ENCODE data around the gene KRTAP17-1. TPM values are rescaled to one million over a fixed set of nuclear protein-coding genes. Genes with fewer than 3 reads are reported as not detected.

The KRTAP17-1 gene

DNA sequence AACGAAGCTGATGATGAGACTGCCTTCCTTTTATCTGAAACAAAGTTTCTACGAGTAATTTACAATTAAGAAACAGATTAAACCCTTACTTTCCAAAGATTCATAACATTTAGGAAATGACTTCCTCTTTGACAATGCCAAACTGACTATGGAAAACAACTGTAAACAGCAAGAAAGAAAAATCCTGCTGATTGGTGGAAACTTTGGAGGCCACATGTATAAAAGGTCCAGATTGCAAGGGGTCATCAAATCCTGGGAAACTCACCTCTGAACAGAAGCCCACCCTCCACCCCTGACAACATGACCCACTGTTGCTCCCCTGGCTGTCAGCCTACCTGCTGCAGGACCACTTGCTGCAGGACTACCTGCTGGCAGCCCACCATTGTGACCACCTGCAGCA lies 50.4 kb downstream of the KRTAP17-1 start, which contains the start of gene KRTAP9-6:
Gene KRTAP9-6 (plus strand): TSS at position 301 of the 400 bp plus-strand sequence. CDS start 0 bp downstream, at position 301.
- no peak within 1 kb of the TSS for H3K23ac ChIP-seq (ENCODE audit: low read length in 2 of 2)
- H3K27me3 ChIP-seq (ENCODE audit: control insufficient read depth in 1 of 2, insufficient read depth in 1 of 2, low read length in 2 of 2): peaks cover 0 to 22% of the 10 kb centered on the region in 2 experiments
- H3K4me2 ChIP-seq (ENCODE audit: low read length, poor library complexity, severe bottlenecking): no peak within 1 kb of the TSS
- H3K4me1 ChIP-seq (ENCODE audit: control insufficient read depth, insufficient read depth, low read depth, low read length): no peaks in the 10 kb centered on the region
- no peak within 1 kb of the TSS for H2AK5ac ChIP-seq (ENCODE audit: low read length, severe bottlenecking)
- H3K27ac ChIP-seq (ENCODE audit: low read length, poor library complexity, severe bottlenecking): no peak within 1 kb of the TSS
- no peak within 1 kb of the TSS for H4K8ac ChIP-seq (ENCODE audit: low read length)
- no peak within 1 kb of the TSS for H3K4me3 ChIP-seq (ENCODE audit: insufficient read depth in 1 of 2, low read depth in 1 of 2, low read length in 2 of 2)
- H2BK15ac ChIP-seq (ENCODE audit: low read depth, poor library complexity, severe bottlenecking): no peak within 1 kb of the TSS
- H3K14ac ChIP-seq (ENCODE audit: low read length in 2 of 2): no peak within 1 kb of the TSS
- no peak within 1 kb of the TSS for H3K9ac ChIP-seq (ENCODE audit: low read length)
- no peaks in the 10 kb centered on the region for H3K79me1 ChIP-seq (replicated peaks; ENCODE audit: low read length, poor library complexity, severe bottlenecking)
- H3K18ac ChIP-seq (ENCODE audit: low read depth in 1 of 2, low read length in 2 of 2): no peak within 1 kb of the TSS
- no peak within 1 kb of the TSS for H4K91ac ChIP-seq (ENCODE audit: low read length)
- no peak within 1 kb of the TSS for H2AFZ ChIP-seq (ENCODE audit: low read depth, low read length)
- no peak within 1 kb of the TSS for H2BK120ac ChIP-seq (ENCODE audit: low read depth, low read length)
- H3K4ac ChIP-seq (ENCODE audit: low read depth in 1 of 2, low read length in 2 of 2): no peak within 1 kb of the TSS
- no peaks in the 10 kb centered on the region for H3K36me3 ChIP-seq (ENCODE audit: control insufficient read depth in 1 of 2, insufficient read depth in 2 of 2, low read depth in 1 of 2, low read length in 2 of 2)
- no peak for DNase-seq
- H2BK5ac ChIP-seq (ENCODE audit: low read depth, low read length, poor library complexity, severe bottlenecking): no peak within 1 kb of the TSS
- H2BK12ac ChIP-seq (ENCODE audit: low read length in 2 of 2): no peak within 1 kb of the TSS
- 64% methylated on average over 2 of the region's 2 CpGs for WGBS
- no peaks in the 10 kb centered on the region for H3K9me3 ChIP-seq (ENCODE audit: control insufficient read depth, low read length)

Small RNA genes within 50 kb of the gene (small RNA-seq; reads per million reads assigned to genes)
- not detected for gene KRTAP9-10P (ENCODE audit: low read depth)

Measured in mesenchymal stem cell (in vitro differentiated cells and primary cell).